ENCODE measurements around the gene MGAT4A. TPM values are rescaled to one million over a fixed set of nuclear protein-coding genes. Genes with fewer than 3 reads are reported as not detected.

Gene MGAT4A
- total RNA-seq, 2 experiments from 2014 or later, result 10.1 to 15.4 TPM

DNA sequence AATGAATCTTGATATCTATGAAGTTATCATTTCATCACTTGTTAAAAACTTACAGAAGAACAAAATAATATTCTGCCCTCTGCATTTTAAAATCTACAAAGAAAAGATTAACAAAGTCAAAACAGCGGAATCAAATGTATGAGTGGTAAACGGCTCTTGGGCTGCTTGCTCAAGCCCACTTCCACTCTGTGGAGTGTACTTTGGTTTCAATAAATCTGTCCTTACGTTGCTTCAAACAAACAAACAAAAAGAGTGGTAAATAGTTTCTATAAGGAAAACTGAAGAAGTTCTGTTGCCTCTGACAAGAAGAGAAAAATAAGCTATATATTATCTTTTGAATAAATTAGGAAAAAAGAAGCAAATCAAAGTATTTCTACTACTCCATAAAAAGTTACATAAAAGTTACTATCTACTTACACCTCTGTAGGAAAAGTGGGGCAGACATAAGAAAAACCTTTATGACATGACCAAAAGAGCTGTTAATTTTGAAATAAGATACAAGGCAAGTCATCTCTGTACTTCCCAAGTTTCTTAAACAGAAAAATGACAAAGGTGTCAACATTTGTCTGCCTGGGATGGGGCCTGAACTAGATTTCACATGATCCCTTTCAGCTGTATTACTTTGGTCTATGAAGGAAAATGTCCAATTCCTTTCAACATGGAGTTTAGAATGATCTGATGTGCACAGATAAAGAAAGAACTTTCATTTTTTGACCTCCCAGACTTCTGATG, 56.5 kb downstream of the MGAT4A start:
- H3K4me3 ChIP-seq (ENCODE audit: low read depth, low read length, poor library complexity, severe bottlenecking), result no peak overlapping the region
- CTCF ChIA-PET (ENCODE audit: unreplicated experiment), result no interaction called here
- H4K20me1 ChIP-seq (ENCODE audit: insufficient read depth, low read length), result no peaks in the 10 kb centered on the region
- peaks cover 16% of the 10 kb centered on the region for H3K9me3 ChIP-seq (ENCODE audit: low read length)
- POLR2A ChIA-PET, result no interaction called here
- intact Hi-C loops (cut with micrococcal nuclease; ENCODE audit: unreplicated experiment), result loop anchor here (5.0 kb wide), 1 partner anchor 643 kb away; no protein-coding TSS in a partner anchor
- TF ChIP-seq CTCF (conservative IDR thresholded peaks at IDR 0.05; ENCODE audit: low read length), result no peak
- TF ChIP-seq EZH2phosphoT487 (IDR thresholded peaks at IDR 0.05; ENCODE audit: borderline replicate concordance, low read depth, low read length), result no peak
- no peak for DNase-seq (ENCODE audit: low spot score)
- BruUV-seq (replicated peaks), result no TSS peak
- H3K36me3 ChIP-seq (ENCODE audit: insufficient read depth, low read length), result peaks cover 23% of the 10 kb centered on the region
- no peaks in the 10 kb centered on the region for H3K4me1 ChIP-seq (ENCODE audit: insufficient read depth, low read length, poor library complexity, severe bottlenecking)
- H2AFZ ChIP-seq (ENCODE audit: low read length), result no peak overlapping the region
- no peak overlapping the region for H3K4me2 ChIP-seq (ENCODE audit: low read length)
- H3K79me2 ChIP-seq (ENCODE audit: insufficient read depth, low read depth, low read length), result no peaks in the 10 kb centered on the region
- no peaks in the 10 kb centered on the region for H3K9me2 ChIP-seq (ENCODE audit: insufficient read depth, low read length)
- H3K27ac ChIP-seq (ENCODE audit: low read depth, low read length, poor library complexity, severe bottlenecking), result no peak overlapping the region

- no TSS peak for BruUV-seq (replicated peaks)
- H2AFZ ChIP-seq (ENCODE audit: low read length), result no peak overlapping the region
- H3K27ac ChIP-seq (ENCODE audit: low read depth, low read length, poor library complexity, severe bottlenecking), result no peak overlapping the region
- H3K79me2 ChIP-seq (ENCODE audit: insufficient read depth, low read depth, low read length), result no peaks in the 10 kb centered on the region
- no peaks in the 10 kb centered on the region for H4K20me1 ChIP-seq (ENCODE audit: insufficient read depth, low read length)
- no peak overlapping the region for H3K4me2 ChIP-seq (ENCODE audit: low read length)
- no peak for TF ChIP-seq EZH2phosphoT487 (IDR thresholded peaks at IDR 0.05; ENCODE audit: borderline replicate concordance, low read depth, low read length)
- TF ChIP-seq CTCF (conservative IDR thresholded peaks at IDR 0.05; ENCODE audit: low read length), result no peak
- peaks cover 8% of the 10 kb centered on the region for H3K36me3 ChIP-seq (ENCODE audit: insufficient read depth, low read length)
- no peak overlapping the region for H3K4me3 ChIP-seq (ENCODE audit: low read depth, low read length, poor library complexity, severe bottlenecking)
- DNase-seq (ENCODE audit: low spot score), result no peak
- ChIA-PET CTCF (ENCODE audit: unreplicated experiment) (no interaction called here), POLR2A (no interaction called here)
- intact Hi-C loops (cut with micrococcal nuclease; ENCODE audit: unreplicated experiment), result loop anchor here (5.0 kb wide), 1 partner anchor 648 kb away; no protein-coding TSS in a partner anchor
- no peaks in the 10 kb centered on the region for H3K4me1 ChIP-seq (ENCODE audit: insufficient read depth, low read length, poor library complexity, severe bottlenecking)
- peaks cover 6% of the 10 kb centered on the region for H3K9me3 ChIP-seq (ENCODE audit: low read length)
- H3K9me2 ChIP-seq (ENCODE audit: insufficient read depth, low read length), result no peaks in the 10 kb centered on the region
Observed at GRCh38 chr2:98669675-98670074, 61.3 kb downstream of the MGAT4A start.

- Histone ChIP-seq H3K4me2 (ENCODE audit: low read length) (no peak overlapping the region), H4K20me1 (ENCODE audit: insufficient read depth, low read length) (no peaks in the 10 kb centered on the region), H3K4me3 (ENCODE audit: low read depth, low read length, poor library complexity, severe bottlenecking) (no peak overlapping the region), H2AFZ (ENCODE audit: low read length) (no peak overlapping the region), H3K9me2 (ENCODE audit: insufficient read depth, low read length) (no peaks in the 10 kb centered on the region), H3K79me2 (ENCODE audit: insufficient read depth, low read depth, low read length) (no peaks in the 10 kb centered on the region), H3K27ac (ENCODE audit: low read depth, low read length, poor library complexity, severe bottlenecking) (no peak overlapping the region), H3K36me3 (ENCODE audit: insufficient read depth, low read length) (0 out of 2 replicates have a peak, but pooled peaks cover 2% of the 10 kb centered on the region), H3K4me1 (ENCODE audit: insufficient read depth, low read length, poor library complexity, severe bottlenecking) (no peaks in the 10 kb centered on the region), H3K9me3 (ENCODE audit: low read length) (peaks cover 2% of the 10 kb centered on the region; the same call in 1 of the 2 replicates)
- CTCF ChIA-PET (ENCODE audit: unreplicated experiment), result no interaction called here
- intact Hi-C loops (cut with micrococcal nuclease; ENCODE audit: unreplicated experiment), result no loop called here
- POLR2A ChIA-PET, result no interaction called here
- TF ChIP-seq CTCF (conservative IDR thresholded peaks at IDR 0.05; ENCODE audit: low read length), result no peak
- TF ChIP-seq EZH2phosphoT487 (IDR thresholded peaks at IDR 0.05; ENCODE audit: borderline replicate concordance, low read depth, low read length), result no peak
- no TSS peak for BruUV-seq (replicated peaks)
- DNase-seq (ENCODE audit: low spot score), result no peak
Observed at GRCh38 chr2:98665677-98666076, 65.3 kb downstream of the MGAT4A start.

All from OCI-LY7 (cell line).